Prostate gland (tissue), 2 donors: ENCODE data around the gene FAM114A2. TPM values are rescaled to one million over a fixed set of nuclear protein-coding genes. Genes with fewer than 3 reads are reported as not detected.
"Not testable (repeated sequence)": the region's sequence is repeated elsewhere in the genome, so short reads cannot be mapped to it uniquely, and the experiment has no call there.

Experiments used
- DNase-seq: peaks from one replicate; pipeline ENCODE4 v3.0.0-alpha.2; 2019; ENCODE audit warnings: low spot score
- H3K27ac ChIP-seq, 2 donors: fragments of 200-600 bp; sonication (generic); 2 replicates each; pipeline ENCODE4 v1.5.1; 2017 to 2019
- H3K27me3 ChIP-seq: fragments of 200-600 bp; sonication (generic); replicated peaks from 2 replicates; pipeline ENCODE4 v1.5.1; 2019; ENCODE audit not compliant: insufficient read depth
- H3K36me3 ChIP-seq, 2 donors: fragments of 200-600 bp; sonication (generic); 1 replicate in 1 of 2; 2 replicates in 1 of 2; pipeline versions ENCODE4 v1.5.1 to v1.8.1; 2017 to 2019
- H3K4me1 ChIP-seq: fragments of 200-600 bp; sonication (generic); replicated peaks from 2 replicates; pipeline ENCODE4 v1.5.1; 2019
- H3K4me3 ChIP-seq, 2 donors: fragments of 200-600 bp; sonication (generic); 2 replicates each; pipeline ENCODE4 v1.5.1; 2017 to 2019
- H3K9me3 ChIP-seq: fragments of 200-600 bp; sonication (generic); 2 replicates; pipeline ENCODE4 v1.5.1; 2017
- CTCF ChIP-seq, 4 experiments: fragments of 200-600 bp in 2 of 4; fragments of 450-650 bp in 2 of 4; sonication (generic) in 2 of 4; IDR thresholded peaks; 1 replicate in 3 of 4; 2 replicates in 1 of 4; pipeline ENCODE4 v1.5.1; 2016 to 2019; ENCODE audit warnings: antibody characterized with exemption in 4 of 4, mild to moderate bottlenecking in 2 of 4, moderate library complexity in 2 of 4
- POLR2A ChIP-seq: fragments of 450-650 bp; IDR thresholded peaks from one replicate; pipeline ENCODE4 v1.6.1; 2016; ENCODE audit warnings: antibody characterized with exemption, mild to moderate bottlenecking
- POLR2AphosphoS5 ChIP-seq: sonication (generic); formaldehyde crosslinking; IDR thresholded peaks from one replicate; pipeline ENCODE4 v1.6.1; 2017; ENCODE audit warnings: antibody characterized with exemption
- WGBS: methylation state at CpG from one replicate; pipeline ENCODE4 v1.1.5; 2018; 5-methylcytosine and 5-hydroxymethylcytosine counted together
- intact Hi-C: fragments of 100-400 bp; cut with DNase I; formaldehyde crosslinking; loops from one replicate; pipeline ENCODE4 v1.14.2; 2022
- total RNA-seq, 2 donors: library from RNA; depleted of rRNA; stranded (reverse); fragments of >200 nt; gene quantifications; one replicate each; pipeline ENCODE4 v1.1.0, GENCODE V29; 2016

Gene FAM114A2
- total RNA-seq, 2 donors from 2014 or later: 13.8 to 24.2 TPM

DNA sequence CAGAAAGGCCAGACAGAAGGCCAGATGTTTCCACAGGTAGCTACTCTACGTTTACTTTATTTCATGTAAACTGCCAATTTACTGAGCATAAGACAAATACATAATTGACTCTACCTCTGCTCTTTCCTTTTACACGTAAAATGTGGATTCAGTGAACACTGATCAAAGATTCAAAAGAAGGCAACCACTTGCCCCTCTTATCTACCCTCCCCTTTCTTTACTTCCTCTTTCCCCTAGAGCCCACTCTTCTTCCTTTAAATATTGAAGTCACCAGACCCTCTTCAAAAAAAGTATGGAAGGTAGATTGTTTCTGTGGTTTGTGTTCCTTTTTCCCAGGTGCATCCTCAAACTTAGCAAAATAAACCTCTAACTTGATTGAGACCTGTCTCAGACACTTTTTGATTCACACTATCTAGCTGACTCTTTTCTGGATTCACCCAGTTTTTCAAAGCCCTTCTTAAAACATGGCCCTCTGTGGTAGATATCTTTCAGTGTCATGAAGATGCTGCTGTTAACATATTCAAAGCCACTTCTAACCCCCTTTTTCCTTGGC, 6.7 kb downstream of the FAM114A2 start:
- no peaks in the 10 kb centered on the region for H3K36me3 ChIP-seq
- intact Hi-C loops: no loop called here
- no peak overlapping the region for H3K4me3 ChIP-seq
- no peak for TF ChIP-seq POLR2AphosphoS5
- TF ChIP-seq POLR2A: no peak
- TF ChIP-seq CTCF (IDR thresholded peaks at IDR 0.05): no peak
- H3K27me3 ChIP-seq: no peaks in the 10 kb centered on the region
- H3K27ac ChIP-seq: no peak overlapping the region
- 55% methylated on average over 2 of the region's 2 CpGs for WGBS
- H3K4me1 ChIP-seq: no peaks in the 10 kb centered on the region
- no peaks in the 10 kb centered on the region for H3K9me3 ChIP-seq
- no peak for DNase-seq

GRCh38 chr5:154025951-154026350, 12.8 kb downstream of the FAM114A2 start:
- Histone ChIP-seq H3K27me3 (no peaks in the 10 kb centered on the region), H3K9me3 (no peaks in the 10 kb centered on the region), H3K36me3 (no peaks in the 10 kb centered on the region), H3K27ac (no peak overlapping the region), H3K4me1 (no peaks in the 10 kb centered on the region), H3K4me3 (no peak overlapping the region)
- DNase-seq: no peak
- intact Hi-C loops: no loop called here
- TF ChIP-seq POLR2AphosphoS5 (no peak), POLR2A (no peak), CTCF (IDR thresholded peaks at IDR 0.05) (no peak)

DNA sequence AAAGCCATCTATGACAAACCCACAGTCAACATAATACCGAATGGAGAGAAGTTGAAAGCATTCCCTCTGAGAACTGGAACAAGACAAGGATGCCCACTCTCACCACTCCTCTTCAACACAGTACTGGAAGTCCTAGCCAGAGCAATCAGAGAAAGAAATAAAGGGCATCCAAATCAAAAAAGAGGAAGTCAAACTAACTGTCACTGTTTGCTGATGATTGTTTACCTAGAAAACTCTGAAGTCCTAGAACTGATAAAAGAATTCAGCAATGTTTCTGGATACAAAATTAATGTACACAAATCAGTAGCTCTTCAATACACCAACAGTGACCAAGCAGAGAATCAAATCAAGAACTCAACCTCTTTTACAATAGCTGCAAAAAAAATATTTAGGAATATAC, 19.8 kb downstream of the FAM114A2 start:
- H3K36me3 ChIP-seq, DNase-seq: not testable (repeated sequence)
- WGBS: 96% methylated on average over 1 of the region's 1 CpG

GRCh38 chr5:154015071-154015693, 23.5 kb downstream of the FAM114A2 start:
- WGBS: 86% methylated on average over 4 of the region's 4 CpGs
- no peak for DNase-seq
- intact Hi-C loops: no loop called here

More for the DNA sequence above, 19.8 kb downstream of the FAM114A2 start:
- H3K27me3 ChIP-seq, intact Hi-C loops, H3K4me1 ChIP-seq, H3K9me3 ChIP-seq, H3K4me3 ChIP-seq, H3K27ac ChIP-seq: not testable (repeated sequence)

DNA sequence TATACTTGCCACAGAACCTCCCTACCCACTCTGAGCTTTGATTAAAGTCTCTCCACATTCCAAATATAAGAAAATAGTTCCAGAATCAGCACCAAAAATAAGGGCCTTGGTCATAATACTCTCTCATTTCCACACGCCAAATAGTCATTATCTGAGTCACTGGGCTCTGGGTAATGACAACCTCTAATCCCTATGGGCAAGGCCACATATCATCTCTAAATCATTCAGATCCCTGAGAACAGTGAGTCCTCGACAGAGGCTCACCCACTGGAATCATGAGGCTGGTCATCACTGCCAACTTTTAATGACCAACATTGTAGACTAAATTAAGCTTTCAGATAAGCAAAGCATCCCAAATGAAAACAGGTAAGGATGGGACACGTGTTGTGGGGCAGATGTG, 28.1 kb downstream of the FAM114A2 start:
- Histone ChIP-seq H3K4me3 (no peak overlapping the region), H3K4me1 (no peaks in the 10 kb centered on the region), H3K27ac (no peak overlapping the region), H3K36me3 (no peaks in the 10 kb centered on the region), H3K9me3 (no peaks in the 10 kb centered on the region), H3K27me3 (no peaks in the 10 kb centered on the region)
- no peak for TF ChIP-seq POLR2A
- TF ChIP-seq CTCF (IDR thresholded peaks at IDR 0.05): no peak
- TF ChIP-seq POLR2AphosphoS5: no peak
- 71% methylated on average over 3 of the region's 3 CpGs for WGBS
- no peak for DNase-seq
- intact Hi-C loops: no loop called here

More at GRCh38 chr5:154015071-154015693, 23.5 kb downstream of the FAM114A2 start:
- no peak overlapping the region for H3K27ac ChIP-seq
- no peaks in the 10 kb centered on the region for H3K9me3 ChIP-seq
- H3K4me1 ChIP-seq: no peaks in the 10 kb centered on the region
- no peaks in the 10 kb centered on the region for H3K27me3 ChIP-seq
- no peaks in the 10 kb centered on the region for H3K36me3 ChIP-seq
- no peak for TF ChIP-seq CTCF (IDR thresholded peaks at IDR 0.05)
- TF ChIP-seq POLR2A: no peak
- TF ChIP-seq POLR2AphosphoS5: no peak
- no peak overlapping the region for H3K4me3 ChIP-seq
